Ascending aorta (tissue), 2 donors: ENCODE results near the gene NECTIN2. TPM values are rescaled to one million over a fixed set of nuclear protein-coding genes. Genes with fewer than 3 reads are reported as not detected.
A peak's percentile ranks its signal among the peaks of the same experiment; 100 is the strongest.

ENCODE experiments used
- DNase-seq, 2 donors: peaks; one replicate each; pipeline ENCODE4 v3.0.0-alpha.2; 2019; ENCODE audit warnings: low spot score in 2 of 2
- H3K27ac ChIP-seq, 2 donors: fragments of 200-600 bp; sonication (generic); one replicate each; pipeline ENCODE4 v1.5.1; 2016 to 2017; ENCODE audit warnings: mild to moderate bottlenecking in 1 of 2
- H3K27me3 ChIP-seq: fragments of 200-600 bp; sonication (generic); one replicate; pipeline ENCODE4 v1.5.1; 2017
- H3K36me3 ChIP-seq, 2 donors: fragments of 200-600 bp; sonication (generic); one replicate each; pipeline ENCODE4 v1.5.1; 2016
- H3K4me1 ChIP-seq, 2 donors: fragments of 200-600 bp; sonication (generic); one replicate each; pipeline ENCODE4 v1.5.1; 2016 to 2017; ENCODE audit warnings: mild to moderate bottlenecking in 1 of 2
- H3K4me3 ChIP-seq, 2 donors: fragments of 200-600 bp; sonication (generic); one replicate each; pipeline ENCODE4 v1.5.1; 2016 to 2017; ENCODE audit warnings: mild to moderate bottlenecking in 1 of 2
- H3K9me3 ChIP-seq, 2 donors: fragments of 200-600 bp; sonication (generic); one replicate each; pipeline ENCODE4 v1.5.1; 2016
- CTCF ChIP-seq, 3 experiments: fragments of 200-600 bp in 2 of 3; fragments of 450-650 bp in 1 of 3; sonication (generic) in 2 of 3; IDR thresholded peaks; one replicate each; pipeline ENCODE4 v1.5.1; 2016 to 2019; ENCODE audit warnings: antibody characterized with exemption in 3 of 3, mild to moderate bottlenecking in 1 of 3, moderate library complexity in 1 of 3
- intact Hi-C: fragments of 100-400 bp; cut with DNase I; formaldehyde crosslinking; loops from one replicate; pipeline ENCODE4 v1.15.1; 2023
- total RNA-seq: library from RNA; depleted of rRNA; stranded (reverse); fragments of >200 nt; gene quantifications from one replicate; pipeline ENCODE4 v1.1.0, GENCODE V29; 2016

NECTIN2 gene
- total RNA-seq, 1 donor from 2014 or later = 125 TPM

GRCh38 chr19:44814517-44814916, 31.6 kb upstream of the NECTIN2 start:
- no peak overlapping the region for H3K27ac ChIP-seq
- no peaks in the 10 kb centered on the region for H3K9me3 ChIP-seq
- no peak overlapping the region for H3K4me3 ChIP-seq
- intact Hi-C loops = no loop called here
- TF ChIP-seq CTCF (IDR thresholded peaks at IDR 0.05) = no peak
- H3K36me3 ChIP-seq = peaks cover 43 to 61% of the 10 kb centered on the region in 2 donors
- H3K4me1 ChIP-seq = peaks cover 2 to 30% of the 10 kb centered on the region in 2 donors
- no peak for DNase-seq
- H3K27me3 ChIP-seq = no peaks in the 10 kb centered on the region

DNA sequence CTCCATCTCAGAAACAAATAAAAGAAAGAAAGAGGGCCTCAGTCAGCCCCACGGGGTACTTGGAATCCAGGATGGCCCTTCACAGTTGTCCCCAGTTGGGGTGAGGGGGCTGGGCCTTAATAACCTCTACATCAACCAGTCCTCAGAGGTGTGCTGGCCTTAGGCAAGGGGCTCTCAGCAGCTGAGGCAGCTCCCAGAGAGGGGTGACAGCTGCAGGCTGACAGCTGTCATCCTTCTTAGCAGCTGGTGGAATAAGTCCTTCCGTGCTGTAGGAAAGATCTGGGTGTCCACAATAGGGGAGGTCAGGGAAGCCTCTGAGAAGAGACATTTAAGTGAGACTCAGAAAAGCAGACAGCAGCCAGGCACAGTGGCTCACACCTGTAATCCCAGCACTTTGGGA, 29.8 kb upstream of the NECTIN2 start:
- Histone ChIP-seq H3K27me3 (no peaks in the 10 kb centered on the region), H3K4me1 (peaks cover 2 to 21% of the 10 kb centered on the region in 2 donors), H3K36me3 (peaks cover 43 to 61% of the 10 kb centered on the region in 2 donors), H3K27ac (peak overlapping the region in 1 of 2 donors; percentile 25), H3K4me3 (no peak overlapping the region), H3K9me3 (no peaks in the 10 kb centered on the region)
- intact Hi-C loops = no loop called here
- no peak for DNase-seq
- TF ChIP-seq CTCF (IDR thresholded peaks at IDR 0.05) = no peak

DNA sequence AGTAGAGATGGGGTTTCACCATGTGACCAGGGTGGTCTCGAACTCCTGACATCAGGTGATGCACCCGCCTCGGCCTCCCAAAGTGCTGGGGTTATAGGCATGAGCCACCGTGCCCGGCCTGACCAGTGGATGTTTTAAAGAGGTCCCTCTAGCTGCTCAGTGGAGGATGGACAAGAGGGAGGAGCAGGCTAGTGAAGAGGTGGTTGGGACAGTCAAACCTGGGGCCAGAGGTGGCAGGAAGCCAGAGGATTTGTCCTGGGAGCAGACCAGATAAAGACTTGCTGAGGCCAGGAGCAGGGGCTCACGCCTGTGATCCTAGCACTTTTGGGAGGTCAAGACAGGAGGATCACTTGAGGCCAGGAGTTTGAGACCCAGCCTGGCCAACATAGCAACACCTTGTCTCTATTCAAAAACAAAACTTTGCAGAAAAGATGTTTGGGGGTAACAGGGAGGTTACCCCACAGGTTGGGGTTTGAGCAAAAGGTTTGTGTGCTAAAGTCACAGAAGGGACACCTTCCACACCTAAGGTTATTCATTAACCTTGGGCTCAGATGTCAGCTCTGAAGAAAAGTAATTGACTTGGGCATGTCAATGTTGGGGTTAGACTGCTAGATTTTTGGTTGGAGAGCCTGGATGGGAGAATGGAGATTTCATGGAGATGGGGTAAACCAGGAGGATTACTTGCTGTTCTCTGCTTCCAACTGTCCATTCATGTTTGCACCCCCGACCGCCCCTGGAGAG, 28.2 kb upstream of the NECTIN2 start:
- no peak overlapping the region for H3K27ac ChIP-seq
- DNase-seq = no peak
- intact Hi-C loops = no loop called here
- no peak overlapping the region for H3K4me3 ChIP-seq
- peaks cover 0 to 18% of the 10 kb centered on the region in 2 donors for H3K4me1 ChIP-seq
- TF ChIP-seq CTCF (IDR thresholded peaks at IDR 0.05) = no peak
- no peaks in the 10 kb centered on the region for H3K27me3 ChIP-seq
- H3K36me3 ChIP-seq = peaks cover 36 to 50% of the 10 kb centered on the region in 2 donors
- no peaks in the 10 kb centered on the region for H3K9me3 ChIP-seq

- no peak for DNase-seq
- no peak for TF ChIP-seq CTCF (IDR thresholded peaks at IDR 0.05)
- peak overlapping the region; percentile 31 to 87 for H3K27ac ChIP-seq
- peaks cover 30 to 44% of the 10 kb centered on the region in 2 donors for H3K36me3 ChIP-seq
- H3K27me3 ChIP-seq = no peaks in the 10 kb centered on the region
- H3K4me1 ChIP-seq = peaks cover 0 to 18% of the 10 kb centered on the region in 2 donors
- no peaks in the 10 kb centered on the region for H3K9me3 ChIP-seq
- no peak overlapping the region for H3K4me3 ChIP-seq
- intact Hi-C loops = no loop called here
Observed at GRCh38 chr19:44818466-44819031, 27.5 kb upstream of the NECTIN2 start.

DNA sequence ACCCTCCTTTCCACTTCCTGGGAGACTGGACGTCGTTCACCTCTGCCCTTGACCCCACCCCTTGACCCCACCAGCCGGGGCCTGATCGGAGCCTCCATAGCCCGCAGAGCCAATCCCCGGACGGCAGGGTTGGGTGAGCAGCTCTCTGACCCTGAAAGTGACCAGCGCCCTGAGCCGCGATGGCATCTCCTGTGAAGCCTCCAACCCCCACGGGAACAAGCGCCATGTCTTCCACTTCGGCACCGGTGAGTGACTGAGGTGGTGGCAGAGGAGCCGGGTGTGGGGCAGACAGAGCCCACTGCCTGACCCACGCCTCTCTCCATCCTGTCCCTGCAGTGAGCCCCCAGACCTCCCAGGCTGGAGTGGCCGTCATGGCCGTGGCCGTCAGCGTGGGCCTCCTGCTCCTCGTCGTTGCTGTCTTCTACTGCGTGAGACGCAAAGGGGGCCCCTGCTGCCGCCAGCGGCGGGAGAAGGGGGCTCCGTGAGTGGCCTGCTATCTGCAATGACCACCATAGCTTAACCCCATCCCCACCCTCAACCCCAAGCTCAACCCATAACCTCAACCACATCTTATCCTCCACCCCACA, 26.8 kb upstream of the NECTIN2 start:
- Histone ChIP-seq H3K36me3 (peaks cover 23 to 36% of the 10 kb centered on the region in 2 donors), H3K4me3 (no peak overlapping the region), H3K4me1 (peaks cover 0 to 18% of the 10 kb centered on the region in 2 donors), H3K9me3 (no peaks in the 10 kb centered on the region), H3K27ac (peak overlapping the region; percentile 82 to 87), H3K27me3 (no peaks in the 10 kb centered on the region)
- no peak for TF ChIP-seq CTCF (IDR thresholded peaks at IDR 0.05)
- DNase-seq = no peak
- intact Hi-C loops = no loop called here
